GM19043 (cell line): ENCODE measurements around the gene SOCS6.
A peak's percentile ranks its signal among the peaks of the same experiment; 100 is the strongest.
"Not testable (repeated sequence)": the region's sequence is repeated elsewhere in the genome, so short reads cannot be mapped to it uniquely, and the experiment has no call there.

Experiments
- ATAC-seq: cut with Tn5 transposase; IDR thresholded peaks from one replicate; pipeline ENCODE4 v1.9.1; 2021; ENCODE audit warnings: low read depth; ENCODE audit not compliant: unreplicated experiment

The SOCS6 gene

GRCh38 chr18:70288851-70289328 is at the start of gene SOCS6:
Gene SOCS6, plus strand, starts transcription at chr18:70289045. Its CDS starts 35,624 bp downstream, at chr18:70324669.
- ATAC-seq = peak; percentile 61

DNA sequence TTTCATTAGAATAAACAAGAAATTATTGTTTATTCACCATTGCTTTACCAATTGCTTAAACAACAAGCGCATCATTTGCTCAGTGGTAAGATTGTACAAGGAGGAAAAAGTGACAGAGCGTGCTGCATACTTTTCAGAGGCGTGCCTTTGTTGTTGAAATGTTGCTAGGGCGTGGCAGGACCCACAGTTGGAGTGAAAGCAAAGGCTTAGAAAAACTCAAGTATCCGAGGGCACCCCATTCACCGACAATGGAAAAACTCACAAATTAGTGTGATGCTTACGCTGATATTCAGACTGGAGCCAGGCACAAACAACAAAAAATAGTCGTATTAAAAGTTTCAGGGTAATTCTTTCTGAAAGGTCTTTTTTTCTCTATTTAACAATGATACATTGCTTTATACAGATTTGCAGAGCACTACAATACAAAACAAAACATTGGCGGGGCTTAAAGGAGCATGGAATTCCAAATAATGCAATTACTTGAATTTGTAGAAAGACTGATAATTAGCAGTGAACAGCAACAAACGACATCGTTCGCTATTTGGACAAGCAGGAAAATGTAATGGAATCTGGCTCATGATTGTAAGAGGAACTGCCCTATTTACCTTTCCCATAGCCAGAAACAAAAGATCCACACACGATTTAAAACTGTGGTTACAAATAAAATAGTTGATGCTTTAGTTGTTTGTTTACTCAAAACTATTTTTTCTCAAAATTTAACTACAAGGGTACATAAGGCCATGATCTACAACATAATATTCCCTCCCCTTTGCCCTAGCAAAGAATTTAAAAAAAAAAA is 45.5 kb upstream of the SOCS6 start:
- ATAC-seq = no peak

- no peak for ATAC-seq
Measured at GRCh38 chr18:70246061-70246466, 42.8 kb upstream of the SOCS6 start.

- no peak for ATAC-seq
Measured at GRCh38 chr18:70249118-70249517, 39.7 kb upstream of the SOCS6 start.

DNA sequence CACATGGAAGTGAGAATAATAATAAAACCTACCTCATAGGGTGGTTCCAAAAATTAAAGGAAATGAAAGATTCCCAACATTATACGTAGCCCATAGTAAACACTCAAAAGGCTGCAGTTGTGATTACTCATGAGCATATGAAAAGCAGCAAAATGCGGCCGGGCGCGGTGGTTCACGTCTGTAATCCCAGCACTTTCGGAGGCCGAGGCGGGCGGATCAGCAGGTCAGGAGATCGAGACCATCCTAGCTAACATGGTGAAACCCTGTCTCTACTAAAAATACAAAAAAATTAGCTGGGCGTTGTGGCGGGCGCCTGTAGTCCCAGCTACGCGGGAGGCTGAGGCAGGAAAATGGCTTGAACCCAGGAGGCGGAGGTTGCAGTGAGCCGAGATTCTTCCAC is 39.0 kb upstream of the SOCS6 start:
- not testable (repeated sequence) for ATAC-seq

DNA sequence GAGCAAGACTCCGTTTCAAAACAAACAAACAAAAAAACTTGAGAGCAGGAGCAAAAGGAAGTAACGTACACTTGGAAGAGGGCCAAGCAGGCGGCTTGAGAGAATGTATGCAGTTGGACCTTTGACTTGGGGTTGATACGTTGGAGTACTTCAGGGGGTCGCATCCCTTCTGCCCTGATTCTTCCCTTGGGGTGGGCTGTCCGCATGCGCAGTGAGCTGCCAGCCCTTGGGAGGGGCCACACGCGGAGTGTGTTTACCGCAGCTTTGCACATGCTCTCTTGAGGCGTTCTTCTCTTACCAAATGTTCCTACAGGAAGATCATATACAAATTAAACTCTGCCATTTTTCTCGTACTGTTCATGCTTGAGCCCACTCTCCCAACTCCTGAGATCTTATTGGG is 38.1 kb upstream of the SOCS6 start:
- no peak for ATAC-seq

DNA sequence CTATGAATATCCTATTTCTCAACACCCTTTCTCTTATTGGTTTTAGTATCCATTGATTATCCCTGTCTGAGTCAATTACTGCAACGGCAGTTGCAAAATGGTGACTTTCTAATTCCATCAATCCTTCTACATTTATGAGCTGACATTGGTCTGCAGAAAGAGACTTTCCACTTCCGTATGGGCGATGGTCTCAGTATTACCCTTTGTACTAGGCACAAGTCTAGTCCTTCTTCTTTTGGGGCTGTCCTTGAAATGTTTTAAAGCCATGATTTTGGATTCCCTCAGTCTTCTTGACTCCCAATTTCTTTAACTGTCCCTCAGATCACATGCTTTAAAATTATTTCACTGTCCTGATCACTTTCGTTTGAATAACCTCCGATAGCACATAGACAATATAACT is 32.7 kb upstream of the SOCS6 start:
- no peak for ATAC-seq

DNA sequence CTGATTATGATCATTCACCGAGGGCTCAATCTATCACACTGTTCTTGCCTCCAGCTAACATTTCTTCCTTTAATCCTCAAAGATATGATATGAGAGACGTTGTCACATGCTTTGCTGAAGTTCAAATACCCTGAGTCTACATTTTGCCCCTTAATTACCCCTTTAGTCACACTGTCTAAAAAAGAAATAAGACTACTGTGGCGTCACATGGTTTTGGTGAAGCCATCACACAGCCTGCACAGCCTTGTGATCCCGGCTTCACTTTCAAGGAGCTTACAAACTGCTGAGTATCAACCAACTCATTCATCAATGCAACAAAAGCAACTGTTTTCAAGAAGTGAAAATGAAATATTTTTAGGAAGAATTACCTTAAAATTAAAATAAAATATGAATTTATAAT is 31.9 kb upstream of the SOCS6 start:
- no peak for ATAC-seq

- no peak for ATAC-seq
Measured at GRCh38 chr18:70258243-70258642, 30.6 kb upstream of the SOCS6 start.

- no peak for ATAC-seq
Measured at GRCh38 chr18:70260683-70261082, 28.2 kb upstream of the SOCS6 start.

- ATAC-seq = no peak
Measured at GRCh38 chr18:70261141-70261788, 27.6 kb upstream of the SOCS6 start.

DNA sequence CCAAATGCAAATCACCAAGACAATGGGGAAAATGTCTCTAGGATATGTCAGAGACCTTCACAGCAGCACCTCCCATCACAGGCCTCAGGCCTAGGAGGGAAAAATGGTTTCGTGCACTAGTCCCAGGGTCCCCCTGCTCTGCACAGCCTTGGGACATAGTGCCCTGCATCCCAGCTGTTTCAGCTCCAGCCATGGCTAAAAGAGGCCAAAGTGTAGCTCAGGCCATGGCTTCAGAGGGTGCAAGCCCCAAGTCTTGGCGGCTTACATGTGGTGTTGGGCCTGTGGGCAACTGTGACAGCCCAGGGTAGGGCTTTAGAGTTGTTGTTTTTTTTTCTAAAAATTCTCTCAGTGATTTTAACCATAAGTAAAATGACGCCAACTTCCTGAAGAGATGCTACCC is 25.5 kb upstream of the SOCS6 start:
- no peak for ATAC-seq

DNA sequence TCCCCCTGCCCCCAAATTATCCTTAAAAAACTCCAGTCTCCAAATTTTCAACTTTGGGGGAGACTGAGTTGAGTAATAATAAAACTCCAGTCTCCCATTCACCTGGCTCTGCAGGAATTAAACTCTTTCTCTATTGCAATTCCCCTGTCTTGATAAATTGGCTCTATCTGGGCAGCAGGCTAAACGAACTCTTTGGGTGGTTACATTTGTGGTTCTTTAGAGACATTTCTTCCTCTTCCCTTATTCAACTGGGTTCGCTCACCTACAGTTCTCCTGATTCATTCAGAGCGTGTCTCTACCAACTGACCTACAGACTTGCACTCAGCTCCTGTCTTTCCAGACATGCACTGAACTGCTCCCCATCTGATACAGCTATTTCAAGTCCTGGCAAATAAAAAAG is 17.1 kb upstream of the SOCS6 start:
- ATAC-seq = no peak

- ATAC-seq = no peak
Measured at GRCh38 chr18:70273021-70273420, 15.8 kb upstream of the SOCS6 start.

- no peak for ATAC-seq
Measured at GRCh38 chr18:70276416-70277191, 12.2 kb upstream of the SOCS6 start.

GRCh38 chr18:70279470-70279869 is 9.4 kb upstream of the SOCS6 start:
- no peak for ATAC-seq

GRCh38 chr18:70280007-70280925 is 8.6 kb upstream of the SOCS6 start:
- no peak for ATAC-seq

GRCh38 chr18:70284976-70285620 is 3.7 kb upstream of the SOCS6 start:
- no peak for ATAC-seq

- ATAC-seq = no peak
Measured at GRCh38 chr18:70287731-70288130, 1.1 kb upstream of the SOCS6 start.
